OCI-LY7 (cell line): Measurements from ENCODE around the gene ALG9.

Experiments used
- EZH2phosphoT487 ChIP-seq: fragments of 200-600 bp; sonication (generic); IDR thresholded peaks from 2 replicates; pipeline ENCODE4 v1.6.1; 2018; ENCODE audit warnings: low read depth, borderline replicate concordance, mild to moderate bottlenecking, mixed run types, antibody characterized with exemption, low read length, moderate library complexity, mixed read lengths
- TF ChIP-seq, protein P1 (sequence below): fragments of 200-600 bp; sonication (generic); conservative IDR thresholded peaks from 2 replicates; pipeline ENCODE4 v1.5.1; 2014; ENCODE audit warnings: mild to moderate bottlenecking, antibody characterized with exemption, low read length, moderate library complexity, mixed read lengths

DNA sequence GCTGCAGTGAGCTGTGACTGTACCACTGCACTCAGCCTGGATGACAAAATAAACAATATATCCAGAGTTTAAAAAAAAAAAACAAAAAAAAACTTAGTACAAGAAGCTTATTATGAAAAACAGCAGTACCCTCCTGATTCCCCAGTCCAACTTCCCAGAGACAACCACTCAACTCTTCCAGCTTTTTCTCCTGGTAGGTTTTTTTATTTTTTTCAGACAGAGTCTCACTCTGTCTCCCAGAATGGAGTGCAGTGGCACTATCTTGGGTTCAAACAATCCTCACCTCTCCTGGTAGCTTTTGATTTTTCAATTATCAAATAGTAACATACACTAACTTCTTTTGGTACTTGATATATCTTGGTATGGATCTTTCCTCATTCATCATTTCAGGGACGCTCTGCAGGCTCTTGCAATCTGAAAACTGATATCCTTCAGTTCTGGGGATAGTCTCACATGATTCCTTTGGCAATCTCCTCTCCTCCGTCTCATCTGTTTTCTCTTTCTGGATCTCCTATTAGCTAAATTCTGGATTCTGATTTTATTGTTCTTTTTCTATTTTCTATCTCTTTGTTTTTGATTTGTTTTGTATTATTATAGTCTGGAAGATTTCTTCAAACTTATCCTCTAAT lies 44.9 kb downstream of the ALG9 start:
- TF ChIP-seq, protein P1, sequence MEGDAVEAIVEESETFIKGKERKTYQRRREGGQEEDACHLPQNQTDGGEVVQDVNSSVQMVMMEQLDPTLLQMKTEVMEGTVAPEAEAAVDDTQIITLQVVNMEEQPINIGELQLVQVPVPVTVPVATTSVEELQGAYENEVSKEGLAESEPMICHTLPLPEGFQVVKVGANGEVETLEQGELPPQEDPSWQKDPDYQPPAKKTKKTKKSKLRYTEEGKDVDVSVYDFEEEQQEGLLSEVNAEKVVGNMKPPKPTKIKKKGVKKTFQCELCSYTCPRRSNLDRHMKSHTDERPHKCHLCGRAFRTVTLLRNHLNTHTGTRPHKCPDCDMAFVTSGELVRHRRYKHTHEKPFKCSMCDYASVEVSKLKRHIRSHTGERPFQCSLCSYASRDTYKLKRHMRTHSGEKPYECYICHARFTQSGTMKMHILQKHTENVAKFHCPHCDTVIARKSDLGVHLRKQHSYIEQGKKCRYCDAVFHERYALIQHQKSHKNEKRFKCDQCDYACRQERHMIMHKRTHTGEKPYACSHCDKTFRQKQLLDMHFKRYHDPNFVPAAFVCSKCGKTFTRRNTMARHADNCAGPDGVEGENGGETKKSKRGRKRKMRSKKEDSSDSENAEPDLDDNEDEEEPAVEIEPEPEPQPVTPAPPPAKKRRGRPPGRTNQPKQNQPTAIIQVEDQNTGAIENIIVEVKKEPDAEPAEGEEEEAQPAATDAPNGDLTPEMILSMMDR, result no peak
- TF ChIP-seq EZH2phosphoT487, result no peak
